Mucosa of rectum (tissue), 2 donors: ENCODE data around the gene PCBP3.

Source experiments
- H3K27ac ChIP-seq, 2 donors: one replicate each; pipeline ENCODE4 v1.7.0; 2013; ENCODE audit warnings: inconsistent platforms in 2 of 2, low read depth in 2 of 2, low read length in 2 of 2
- H3K27me3 ChIP-seq, 2 donors: one replicate each; pipeline ENCODE4 v1.7.0; 2013; ENCODE audit warnings: low read length in 2 of 2; ENCODE audit not compliant: control insufficient read depth in 2 of 2, insufficient read depth in 2 of 2
- H3K36me3 ChIP-seq, 2 donors: one replicate each; pipeline ENCODE4 v1.7.0; 2013; ENCODE audit warnings: low read length in 2 of 2; ENCODE audit not compliant: control insufficient read depth in 2 of 2, insufficient read depth in 2 of 2
- H3K4me1 ChIP-seq, 2 donors: one replicate each; pipeline ENCODE4 v1.7.0; 2013; ENCODE audit warnings: low read length in 2 of 2, mild to moderate bottlenecking in 1 of 2; ENCODE audit not compliant: control insufficient read depth in 2 of 2, insufficient read depth in 2 of 2
- H3K4me3 ChIP-seq, 2 donors: one replicate each; pipeline ENCODE4 v1.7.0; 2013; ENCODE audit warnings: low read length in 2 of 2
- H3K9ac ChIP-seq, 2 donors: one replicate each; pipeline ENCODE4 v1.7.0; 2013; ENCODE audit warnings: low read length in 2 of 2, low read depth in 1 of 2, mild to moderate bottlenecking in 1 of 2
- H3K9me3 ChIP-seq, 2 donors: one replicate each; pipeline ENCODE4 v1.7.0; 2013; ENCODE audit warnings: low read length in 2 of 2; ENCODE audit not compliant: control insufficient read depth in 2 of 2
- donor health status: healthy.
- donor health status: Normal muscosa, but diverticular disease.

PCBP3 gene

DNA sequence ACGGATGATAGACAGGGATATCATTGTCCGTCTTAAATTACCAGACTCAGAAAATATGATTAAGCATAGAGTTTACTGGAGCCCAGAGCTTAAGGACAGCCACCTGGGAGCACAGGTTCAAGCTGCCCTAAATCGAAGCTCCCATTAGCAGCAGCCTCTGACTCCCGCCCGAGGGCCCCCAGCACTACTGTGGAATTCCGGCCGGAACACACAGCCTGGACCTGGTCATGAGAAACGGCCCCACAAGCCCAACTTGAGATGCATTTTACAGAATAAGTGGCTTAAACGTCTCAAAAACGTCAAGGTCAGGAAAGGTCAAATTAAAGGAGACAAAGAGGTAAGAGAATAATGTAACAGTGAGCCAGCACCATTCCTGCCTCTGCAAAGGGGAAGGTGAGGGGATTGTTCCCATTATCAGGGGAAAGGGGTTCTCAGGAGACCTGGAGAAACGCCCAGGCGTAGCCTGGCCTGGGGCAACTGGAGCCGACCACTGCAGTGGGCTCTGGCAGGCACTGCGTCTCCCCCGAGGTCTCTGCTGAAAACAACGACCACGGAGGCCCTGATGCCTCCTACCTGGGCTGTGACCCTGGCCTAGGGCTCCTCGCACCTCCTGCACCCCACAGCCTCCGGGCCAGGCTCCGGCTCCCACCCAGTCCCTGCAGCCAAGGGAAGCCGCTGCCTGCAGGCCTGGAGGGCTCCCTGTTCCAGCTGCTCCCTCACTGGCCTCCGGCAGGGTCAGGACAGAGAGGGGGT lies 326.6 kb downstream of the PCBP3 start:
- H3K4me1 ChIP-seq: peaks cover 14 to 22% of the 10 kb centered on the region in 2 donors
- peaks cover 20 to 25% of the 10 kb centered on the region in 2 donors for H3K27me3 ChIP-seq
- H3K36me3 ChIP-seq: no peaks in the 10 kb centered on the region
- H3K9ac ChIP-seq: no peak overlapping the region
- no peak overlapping the region for H3K27ac ChIP-seq
- no peaks in the 10 kb centered on the region for H3K9me3 ChIP-seq
- no peak overlapping the region for H3K4me3 ChIP-seq

DNA sequence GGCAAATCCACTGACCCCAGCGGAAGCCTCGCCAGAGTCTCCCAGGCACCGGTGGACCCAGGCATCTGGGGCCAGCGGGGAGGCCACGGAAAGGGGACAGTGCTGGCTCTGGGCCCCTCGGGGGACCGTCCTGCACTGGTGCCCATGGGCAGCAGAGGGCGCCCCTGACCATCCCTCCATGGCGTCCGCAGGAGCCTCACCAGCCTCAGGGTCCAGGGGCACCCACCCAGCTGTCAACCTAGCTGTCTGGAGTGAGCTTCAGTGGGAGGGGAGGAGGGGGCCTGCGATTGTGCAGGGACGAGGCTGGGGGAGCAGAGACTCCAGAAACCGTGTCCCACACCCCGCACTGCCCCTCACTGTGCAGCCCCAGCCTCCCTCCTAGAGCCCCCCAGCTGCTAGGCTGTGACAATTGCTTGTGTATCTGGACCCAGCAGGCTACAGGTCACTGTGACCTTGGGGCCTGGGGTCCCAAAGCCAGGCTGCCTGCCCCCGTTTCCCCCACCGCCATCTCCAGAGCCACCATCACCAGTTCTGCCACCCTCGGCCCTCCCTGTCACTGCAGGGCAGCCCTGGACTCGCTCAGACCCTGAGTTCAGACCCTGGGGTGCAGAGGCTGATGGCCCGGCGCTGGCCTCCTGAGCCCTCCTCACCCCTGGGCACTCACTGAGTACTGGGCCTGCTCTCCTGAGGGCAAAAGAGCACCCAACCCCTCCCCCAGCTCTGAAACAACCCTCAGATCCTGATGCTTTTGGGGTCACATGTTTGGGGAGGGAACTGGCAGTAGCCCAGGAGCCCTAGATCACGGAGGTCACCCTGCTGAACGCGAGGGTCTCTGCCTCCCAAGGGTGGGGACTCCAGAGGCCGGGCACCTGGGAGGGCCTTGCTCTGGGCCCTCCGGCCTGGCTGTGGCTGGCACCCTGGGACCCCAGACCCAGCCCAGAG lies 327.4 kb downstream of the PCBP3 start:
- Histone ChIP-seq H3K4me1 (peaks cover 14 to 25% of the 10 kb centered on the region in 2 donors), H3K9me3 (no peaks in the 10 kb centered on the region), H3K4me3 (no peak overlapping the region), H3K36me3 (no peaks in the 10 kb centered on the region), H3K9ac (peak overlapping the region in 1 of 2 donors; percentile 41), H3K27ac (peak overlapping the region; percentile 25 to 88), H3K27me3 (peaks cover 23 to 28% of the 10 kb centered on the region in 2 donors)

DNA sequence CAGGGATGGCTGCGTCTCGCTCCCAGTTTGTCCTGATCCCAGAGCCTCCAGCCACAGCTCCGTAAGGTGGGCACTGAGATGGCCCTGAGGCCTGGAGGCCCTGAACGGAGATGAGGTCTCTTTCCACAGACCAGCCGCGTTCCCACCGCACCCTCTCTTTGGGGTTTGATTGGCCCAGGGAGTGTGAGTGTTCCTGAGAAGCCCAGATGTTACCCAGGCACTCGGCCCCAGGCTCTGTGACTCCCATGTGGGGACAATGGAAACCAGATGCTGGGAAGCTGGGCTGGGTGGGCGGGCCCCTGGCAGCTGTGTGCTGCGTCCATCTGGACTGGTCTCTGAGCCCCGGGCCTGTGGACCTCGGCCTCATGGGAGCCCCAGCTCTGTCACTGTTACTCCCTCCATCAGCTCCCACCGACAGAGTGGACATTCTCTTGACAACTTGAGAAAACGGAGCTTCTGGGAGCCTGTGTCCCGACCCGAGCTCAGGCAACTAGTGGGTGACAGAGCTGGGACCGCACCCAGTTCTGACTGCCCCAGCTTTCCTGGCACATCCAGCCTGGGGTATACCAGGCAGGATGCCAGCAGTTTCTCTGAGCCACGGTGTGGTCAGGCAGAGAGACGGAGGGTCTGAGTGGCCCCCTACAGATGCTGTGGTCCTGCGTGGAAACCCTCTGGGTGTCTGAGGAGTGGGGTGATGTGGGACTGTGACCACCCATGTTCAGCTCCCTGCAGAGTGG lies 328.3 kb downstream of the PCBP3 start:
- H3K27me3 ChIP-seq: peaks cover 23 to 32% of the 10 kb centered on the region in 2 donors
- peak overlapping the region; percentile 41 to 54 for H3K9ac ChIP-seq
- H3K9me3 ChIP-seq: no peaks in the 10 kb centered on the region
- H3K4me1 ChIP-seq: peaks cover 14 to 25% of the 10 kb centered on the region in 2 donors
- H3K27ac ChIP-seq: peak overlapping the region; percentile 81 to 88
- H3K4me3 ChIP-seq: no peak overlapping the region
- H3K36me3 ChIP-seq: no peaks in the 10 kb centered on the region

DNA sequence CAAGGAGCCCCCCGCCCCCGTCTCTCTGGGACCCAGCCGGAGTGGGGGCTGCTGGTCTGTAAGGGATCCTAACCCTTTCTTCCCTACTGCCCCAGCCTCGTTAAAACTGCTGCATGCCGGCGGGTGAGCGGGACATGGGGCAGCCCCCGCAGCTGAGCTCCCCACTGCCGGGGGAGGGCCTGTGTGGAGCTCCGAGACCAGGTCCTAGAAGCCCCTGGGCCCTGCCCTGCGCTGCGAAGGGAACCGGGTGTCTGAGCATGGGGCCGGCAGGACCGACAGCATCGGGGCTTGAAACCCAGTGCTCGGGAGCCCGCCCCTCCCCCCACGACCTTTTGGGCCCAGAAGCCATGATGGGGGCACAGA lies 328.8 kb downstream of the PCBP3 start:
- peak overlapping the region; percentile 81 to 88 for H3K27ac ChIP-seq
- peak overlapping the region in 1 of 2 donors; percentile 54 for H3K9ac ChIP-seq
- no peaks in the 10 kb centered on the region for H3K36me3 ChIP-seq
- H3K9me3 ChIP-seq: no peaks in the 10 kb centered on the region
- H3K27me3 ChIP-seq: peaks cover 23 to 32% of the 10 kb centered on the region in 2 donors
- peaks cover 14 to 25% of the 10 kb centered on the region in 2 donors for H3K4me1 ChIP-seq
- H3K4me3 ChIP-seq: no peak overlapping the region

DNA sequence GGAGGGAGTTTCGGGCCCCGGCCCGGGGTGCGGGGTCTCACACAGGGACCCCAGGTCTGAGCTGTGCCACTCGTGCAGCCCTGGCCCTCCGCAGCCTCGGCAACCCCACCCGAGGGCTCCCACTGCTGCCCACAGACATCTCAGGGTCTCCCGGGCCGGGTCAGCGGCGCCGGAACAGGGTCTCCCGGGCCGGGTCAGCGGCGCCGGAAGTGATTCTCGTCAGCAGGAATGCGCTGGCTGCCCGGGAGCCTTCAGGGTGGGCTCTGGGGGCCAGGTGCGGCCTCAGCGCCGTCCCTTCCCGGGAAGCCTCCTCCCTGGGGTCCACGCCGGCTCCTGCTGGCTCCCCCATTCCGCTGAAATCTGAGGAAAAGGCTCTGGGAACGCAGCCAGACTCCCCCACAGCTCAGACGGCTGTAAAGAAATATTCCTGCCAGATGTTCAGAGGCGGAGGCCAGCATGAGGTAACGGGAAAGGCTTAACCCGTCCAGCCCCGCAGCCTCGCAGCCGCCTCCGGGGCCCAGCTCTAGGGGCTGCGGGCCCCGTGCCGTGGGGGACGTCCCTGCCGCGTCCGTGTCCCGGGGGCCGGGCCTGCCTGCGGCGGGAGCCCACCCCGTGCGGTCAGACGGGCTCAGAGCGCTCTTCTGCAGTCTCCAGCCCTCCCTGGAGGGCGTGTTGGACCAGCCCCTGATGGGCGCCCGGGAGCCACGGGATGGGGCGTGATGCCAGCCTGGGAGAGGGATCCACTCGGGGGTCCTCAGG lies 329.4 kb downstream of the PCBP3 start:
- peaks cover 23 to 32% of the 10 kb centered on the region in 2 donors for H3K27me3 ChIP-seq
- no peaks in the 10 kb centered on the region for H3K9me3 ChIP-seq
- peak overlapping the region in 1 of 2 donors; percentile 54 for H3K9ac ChIP-seq
- peaks cover 14 to 25% of the 10 kb centered on the region in 2 donors for H3K4me1 ChIP-seq
- H3K4me3 ChIP-seq: peak overlapping the region; percentile 51 to 55
- H3K27ac ChIP-seq: peak overlapping the region; percentile 81 to 88
- H3K36me3 ChIP-seq: no peaks in the 10 kb centered on the region

DNA sequence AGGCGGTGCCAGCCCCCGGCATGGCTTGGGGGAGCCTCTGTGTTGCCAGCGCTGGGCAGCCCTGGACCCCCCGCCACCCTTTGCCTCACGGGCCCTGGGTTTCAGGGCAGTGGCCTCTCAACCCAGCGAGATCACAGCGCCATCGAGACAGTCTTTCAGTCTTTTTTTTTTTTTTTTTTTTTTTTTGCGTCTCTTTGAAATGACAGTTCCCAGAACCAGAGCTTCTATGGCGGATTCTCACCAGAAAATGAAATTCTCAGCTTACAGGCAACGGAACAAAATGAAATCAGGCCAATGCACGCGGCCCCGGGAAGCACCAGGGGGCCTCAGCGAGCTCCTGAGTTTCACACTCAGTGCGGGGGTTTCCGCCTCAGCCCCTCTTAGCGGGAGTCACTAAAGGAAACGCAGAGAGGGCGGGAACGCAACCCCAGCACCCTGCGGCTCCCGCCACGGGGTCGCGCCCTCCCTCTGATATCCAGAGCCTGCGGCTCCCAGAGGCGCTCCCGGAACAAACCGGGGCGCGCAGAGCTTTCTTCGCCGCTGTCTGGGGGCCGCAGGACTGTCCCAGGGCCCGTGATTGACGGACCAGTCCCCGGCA lies 330.0 kb downstream of the PCBP3 start:
- Histone ChIP-seq H3K27me3 (peaks cover 23 to 32% of the 10 kb centered on the region in 2 donors), H3K9me3 (no peaks in the 10 kb centered on the region), H3K4me1 (peaks cover 14 to 25% of the 10 kb centered on the region in 2 donors), H3K9ac (peak overlapping the region; percentile 24 to 54), H3K36me3 (no peaks in the 10 kb centered on the region), H3K27ac (peak overlapping the region; percentile 81 to 88), H3K4me3 (peak overlapping the region; percentile 51 to 55)

DNA sequence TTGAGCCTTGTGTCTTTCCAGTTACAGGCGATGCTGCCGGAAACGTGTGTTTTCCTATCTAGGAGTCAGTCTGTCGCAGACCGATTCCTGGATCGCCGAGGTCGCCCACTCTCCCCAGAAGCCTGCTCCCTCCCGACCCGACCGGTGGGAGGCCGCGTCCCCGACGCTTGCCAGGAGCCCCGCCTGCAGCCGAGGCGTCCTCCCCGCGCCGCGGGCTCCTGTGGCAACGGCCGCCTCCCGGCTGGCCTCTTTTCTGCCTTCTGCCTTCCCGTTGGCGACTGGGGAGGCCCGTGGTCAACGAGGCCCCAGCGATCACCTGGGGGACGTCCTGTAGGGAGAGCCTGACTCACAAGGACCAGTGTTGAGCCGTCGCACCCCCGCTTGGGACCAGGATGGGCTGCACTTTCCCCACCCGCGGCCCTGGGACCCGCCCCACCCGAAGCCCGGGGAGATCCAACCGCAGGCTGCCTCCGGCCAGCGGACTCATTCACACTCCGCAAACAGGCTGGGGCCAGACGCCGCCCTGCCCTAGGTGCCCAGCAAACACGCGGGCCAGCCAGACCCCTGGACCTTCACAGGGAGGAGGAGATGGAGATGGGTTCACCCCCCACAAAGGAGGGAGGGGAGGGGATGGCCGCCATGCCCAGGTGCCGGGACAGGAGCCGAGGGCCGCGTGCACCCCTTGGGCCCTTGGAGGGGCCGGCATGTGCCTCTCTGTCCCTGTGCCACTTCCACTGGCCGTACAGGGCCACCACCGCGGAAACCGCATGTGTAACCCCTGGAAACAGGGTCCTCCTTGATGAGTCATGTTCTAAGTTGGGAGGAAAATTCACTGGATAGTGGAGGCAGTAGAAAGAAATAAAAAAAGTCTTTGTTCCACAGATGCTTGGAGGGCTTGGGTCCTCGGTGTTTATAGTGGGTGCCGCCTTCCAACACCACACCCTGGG lies 330.8 kb downstream of the PCBP3 start:
- peak overlapping the region; percentile 1 to 47 for H3K9ac ChIP-seq
- peaks cover 14 to 25% of the 10 kb centered on the region in 2 donors for H3K4me1 ChIP-seq
- H3K4me3 ChIP-seq: peak overlapping the region; percentile 51 to 55
- peak overlapping the region; percentile 81 to 88 for H3K27ac ChIP-seq
- no peaks in the 10 kb centered on the region for H3K9me3 ChIP-seq
- peaks cover 24 to 32% of the 10 kb centered on the region in 2 donors for H3K27me3 ChIP-seq
- no peaks in the 10 kb centered on the region for H3K36me3 ChIP-seq

DNA sequence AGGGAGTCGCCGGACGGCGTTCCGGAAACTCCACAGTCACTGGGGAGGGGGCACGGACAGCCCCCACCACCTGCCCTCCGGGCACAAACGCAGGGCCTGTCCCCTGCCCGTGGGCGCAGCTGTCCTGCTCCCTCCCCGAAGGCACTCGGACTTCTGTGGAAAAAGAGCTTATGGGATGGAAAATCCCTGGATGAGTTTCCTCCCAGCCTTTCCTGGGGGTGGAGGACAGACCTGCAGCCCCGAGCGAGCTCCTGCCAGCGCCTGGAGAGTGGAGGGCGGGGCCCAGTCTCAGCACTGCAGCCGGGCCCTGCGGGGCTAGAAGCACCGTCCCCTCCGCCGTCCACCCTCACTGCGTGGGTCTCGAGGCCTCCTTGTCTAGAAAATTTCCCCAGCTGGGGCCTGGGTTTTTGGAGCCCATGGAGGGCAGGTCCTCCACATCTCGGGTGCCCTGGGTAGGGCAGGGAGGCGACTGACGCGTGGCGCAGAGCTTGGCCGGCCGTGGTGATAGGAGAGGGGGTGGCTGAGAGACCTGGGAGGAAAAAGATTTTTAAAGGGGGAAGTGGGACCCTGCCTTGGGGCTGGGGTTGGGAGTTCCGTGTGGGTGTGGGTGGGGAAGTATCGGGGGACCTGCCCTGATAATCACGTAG lies 331.6 kb downstream of the PCBP3 start:
- peak overlapping the region in 1 of 2 donors; percentile 47 for H3K9ac ChIP-seq
- H3K4me1 ChIP-seq: peaks cover 14 to 25% of the 10 kb centered on the region in 2 donors

More for the DNA sequence above, 331.6 kb downstream of the PCBP3 start:
- Histone ChIP-seq H3K36me3 (no peaks in the 10 kb centered on the region), H3K27me3 (peaks cover 27 to 32% of the 10 kb centered on the region in 2 donors), H3K27ac (peak overlapping the region; percentile 81 to 88), H3K4me3 (no peak overlapping the region), H3K9me3 (no peaks in the 10 kb centered on the region)
